ENCODE data around the gene PLA2G15. TPM values are rescaled to one million over a fixed set of nuclear protein-coding genes. Genes with fewer than 3 reads are reported as not detected.

PLA2G15 gene
- total RNA-seq, 1 donor = 30.8 TPM

GRCh38 chr16:68269793-68270192 is 24.6 kb downstream of the PLA2G15 start:
- H3K4me1 ChIP-seq (ENCODE audit: insufficient read depth, low read length) = peaks cover 25% of the 10 kb centered on the region
- peaks cover 93% of the 10 kb centered on the region for H3K79me2 ChIP-seq (ENCODE audit: insufficient read depth, low read length)
- H3K9me3 ChIP-seq (ENCODE audit: low read depth, low read length) = no peaks in the 10 kb centered on the region
- DNase-seq (ENCODE audit: insufficient read length, low spot score, missing footprints) = no peak
- H4K20me1 ChIP-seq (ENCODE audit: insufficient read depth, low read length) = peaks cover 71% of the 10 kb centered on the region
- no peaks in the 10 kb centered on the region for H3K27me3 ChIP-seq (ENCODE audit: insufficient read depth, low read length)
- H3K27ac ChIP-seq (ENCODE audit: low read depth, low read length) = no peak overlapping the region
- peaks cover 49% of the 10 kb centered on the region for H3K36me3 ChIP-seq (ENCODE audit: insufficient read depth, low read length)
- no peak overlapping the region for H3K4me2 ChIP-seq (ENCODE audit: insufficient read depth, low read length)
- no peak overlapping the region for H3K4me3 ChIP-seq (ENCODE audit: insufficient read depth, low read length)
- no peak for TF ChIP-seq CTCF (IDR thresholded peaks at IDR 0.05; ENCODE audit: extremely low read depth, low read depth, low read length)
- H2AFZ ChIP-seq (ENCODE audit: low read length) = no peak overlapping the region

DNA sequence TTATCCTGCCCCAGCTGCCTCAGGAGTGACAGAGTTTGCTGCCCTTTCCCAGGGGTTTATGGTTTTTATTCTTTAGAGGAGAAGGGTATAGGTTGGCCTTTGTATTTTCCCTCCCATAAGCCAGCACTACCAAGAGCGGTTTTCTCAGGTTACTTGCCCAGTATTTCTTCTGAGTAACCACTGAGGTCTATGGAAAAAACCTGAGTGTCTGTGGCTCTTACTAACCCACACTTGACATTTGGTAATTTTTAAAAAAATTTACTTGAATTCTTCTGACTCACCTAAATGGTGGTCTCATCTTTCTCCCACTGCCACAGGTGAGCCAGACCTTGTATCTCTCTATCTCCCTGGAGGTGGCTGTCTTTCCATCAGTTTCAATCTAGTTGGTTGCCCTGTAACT is 25.2 kb downstream of the PLA2G15 start:
- Histone ChIP-seq H3K4me1 (ENCODE audit: insufficient read depth, low read length) (peaks cover 25% of the 10 kb centered on the region), H2AFZ (ENCODE audit: low read length) (no peak overlapping the region), H3K4me2 (ENCODE audit: insufficient read depth, low read length) (no peak overlapping the region), H4K20me1 (ENCODE audit: insufficient read depth, low read length) (peaks cover 72% of the 10 kb centered on the region), H3K4me3 (ENCODE audit: insufficient read depth, low read length) (no peak overlapping the region), H3K36me3 (ENCODE audit: insufficient read depth, low read length) (peaks cover 53% of the 10 kb centered on the region), H3K79me2 (ENCODE audit: insufficient read depth, low read length) (peaks cover 96% of the 10 kb centered on the region), H3K27me3 (ENCODE audit: insufficient read depth, low read length) (no peaks in the 10 kb centered on the region), H3K9me3 (ENCODE audit: low read depth, low read length) (no peaks in the 10 kb centered on the region), H3K27ac (ENCODE audit: low read depth, low read length) (peak overlapping the region; percentile 35)
- no peak for TF ChIP-seq CTCF (IDR thresholded peaks at IDR 0.05; ENCODE audit: extremely low read depth, low read depth, low read length)
- no peak for DNase-seq (ENCODE audit: insufficient read length, low spot score, missing footprints)

DNA sequence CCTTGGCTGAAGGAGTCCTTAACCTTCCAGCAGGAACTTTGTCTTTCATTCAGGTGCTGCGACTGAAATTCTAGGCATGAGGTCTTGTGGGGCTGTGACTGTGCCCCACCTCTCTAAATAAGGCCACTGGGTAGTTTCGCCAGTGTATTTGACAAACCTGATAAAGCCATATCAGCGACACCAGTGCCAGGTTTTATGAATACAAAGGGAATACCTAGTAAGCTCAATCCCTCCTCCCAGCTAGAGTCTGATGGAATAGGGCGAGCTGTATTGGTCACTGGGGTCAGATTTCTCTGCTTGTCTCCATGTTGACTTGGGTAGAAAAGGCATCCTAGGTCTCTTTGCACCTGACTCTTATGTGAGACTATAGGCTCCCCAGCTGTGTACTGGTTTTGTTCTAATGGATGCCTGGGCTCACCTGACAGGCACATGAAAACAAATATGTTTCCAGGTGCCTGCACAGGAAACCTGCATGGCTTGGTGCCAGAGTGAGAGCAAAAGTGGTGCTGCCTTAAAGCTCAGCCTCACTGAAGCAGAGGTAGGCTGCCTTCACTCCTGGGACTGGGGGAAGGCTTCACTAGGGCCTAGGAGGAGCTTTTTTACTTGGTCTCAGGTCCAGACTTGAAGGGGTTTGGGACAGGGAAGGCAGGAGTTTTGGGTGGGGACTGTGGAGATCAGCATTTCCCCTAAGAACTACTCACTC is 27.5 kb downstream of the PLA2G15 start:
- H3K4me3 ChIP-seq (ENCODE audit: insufficient read depth, low read length) = no peak overlapping the region
- DNase-seq (ENCODE audit: insufficient read length, low spot score, missing footprints) = no peak
- H3K9me3 ChIP-seq (ENCODE audit: low read depth, low read length) = no peaks in the 10 kb centered on the region
- no peaks in the 10 kb centered on the region for H3K27me3 ChIP-seq (ENCODE audit: insufficient read depth, low read length)
- peaks cover 71% of the 10 kb centered on the region for H4K20me1 ChIP-seq (ENCODE audit: insufficient read depth, low read length)
- no peak overlapping the region for H3K4me2 ChIP-seq (ENCODE audit: insufficient read depth, low read length)
- no peak for TF ChIP-seq CTCF (IDR thresholded peaks at IDR 0.05; ENCODE audit: extremely low read depth, low read depth, low read length)
- peaks cover 64% of the 10 kb centered on the region for H3K36me3 ChIP-seq (ENCODE audit: insufficient read depth, low read length)
- H3K27ac ChIP-seq (ENCODE audit: low read depth, low read length) = no peak overlapping the region
- H2AFZ ChIP-seq (ENCODE audit: low read length) = no peak overlapping the region
- H3K4me1 ChIP-seq (ENCODE audit: insufficient read depth, low read length) = peaks cover 12% of the 10 kb centered on the region
- peaks cover 88% of the 10 kb centered on the region for H3K79me2 ChIP-seq (ENCODE audit: insufficient read depth, low read length)

DNA sequence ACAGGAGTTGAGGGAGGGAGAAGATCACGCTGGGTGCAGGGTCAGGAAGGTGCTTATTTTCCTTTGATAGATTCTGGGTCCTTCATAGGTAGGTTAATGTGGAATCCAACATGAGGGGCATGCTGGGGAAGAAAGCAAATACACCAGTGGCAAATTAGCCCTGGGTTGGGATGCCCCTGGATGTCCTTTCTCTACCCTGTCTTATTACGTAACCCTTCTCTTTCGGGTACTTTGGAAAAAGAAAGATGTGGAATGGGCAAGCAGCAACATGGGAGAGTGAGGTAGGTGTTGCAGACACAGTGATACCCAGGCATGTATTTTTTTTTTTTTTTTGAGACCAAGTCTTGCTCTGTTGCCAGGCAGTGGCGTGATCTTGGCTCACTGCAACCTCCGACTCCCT is 28.3 kb downstream of the PLA2G15 start:
- DNase-seq (ENCODE audit: insufficient read length, low spot score, missing footprints) = no peak
- Histone ChIP-seq H3K4me2 (ENCODE audit: insufficient read depth, low read length) (no peak overlapping the region), H2AFZ (ENCODE audit: low read length) (no peak overlapping the region), H3K36me3 (ENCODE audit: insufficient read depth, low read length) (peaks cover 57% of the 10 kb centered on the region), H3K9me3 (ENCODE audit: low read depth, low read length) (no peaks in the 10 kb centered on the region), H3K27ac (ENCODE audit: low read depth, low read length) (no peak overlapping the region), H3K4me1 (ENCODE audit: insufficient read depth, low read length) (peaks cover 4% of the 10 kb centered on the region), H3K4me3 (ENCODE audit: insufficient read depth, low read length) (no peak overlapping the region), H3K79me2 (ENCODE audit: insufficient read depth, low read length) (peaks cover 80% of the 10 kb centered on the region), H3K27me3 (ENCODE audit: insufficient read depth, low read length) (no peaks in the 10 kb centered on the region), H4K20me1 (ENCODE audit: insufficient read depth, low read length) (peaks cover 64% of the 10 kb centered on the region)
- TF ChIP-seq CTCF (IDR thresholded peaks at IDR 0.05; ENCODE audit: extremely low read depth, low read depth, low read length) = no peak
